GM19025 (cell line): ENCODE measurements around the gene SHKBP1.

Experiments used
- ATAC-seq: cut with Tn5 transposase; IDR thresholded peaks from one replicate; pipeline ENCODE4 v1.9.1; 2021; ENCODE audit warnings: mild to moderate bottlenecking, low read depth, moderate library complexity; ENCODE audit not compliant: unreplicated experiment

Gene SHKBP1

DNA sequence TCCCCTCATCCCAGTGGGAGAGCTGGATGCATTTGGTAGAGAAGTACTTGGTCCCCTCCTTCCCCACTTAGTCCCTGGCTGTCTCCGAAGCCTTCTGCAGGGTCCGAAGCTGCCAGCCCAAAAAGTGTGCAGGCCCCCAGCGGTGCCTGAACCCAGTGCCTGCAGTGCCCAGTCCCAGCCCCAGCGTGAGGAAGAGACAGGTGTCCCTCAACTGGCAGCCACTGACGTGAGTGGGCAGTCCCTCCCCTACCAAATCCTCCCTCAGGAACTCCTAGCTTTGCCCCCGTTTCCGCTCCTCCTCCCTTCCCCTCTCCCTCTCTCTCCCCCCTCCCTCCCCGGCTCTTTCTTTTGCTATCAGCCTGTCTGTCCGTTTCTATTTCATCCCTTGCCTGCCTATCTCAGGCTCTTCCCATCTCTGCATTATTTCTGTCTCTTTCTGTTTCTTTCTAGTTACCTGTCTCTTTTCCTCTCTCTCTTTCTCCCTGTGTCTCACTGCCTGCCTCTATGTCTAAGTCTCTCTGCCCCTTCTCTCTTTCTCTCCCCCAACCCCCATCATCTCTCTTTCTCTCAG, 22.7 kb downstream of the SHKBP1 start:
- ATAC-seq, result no peak

DNA sequence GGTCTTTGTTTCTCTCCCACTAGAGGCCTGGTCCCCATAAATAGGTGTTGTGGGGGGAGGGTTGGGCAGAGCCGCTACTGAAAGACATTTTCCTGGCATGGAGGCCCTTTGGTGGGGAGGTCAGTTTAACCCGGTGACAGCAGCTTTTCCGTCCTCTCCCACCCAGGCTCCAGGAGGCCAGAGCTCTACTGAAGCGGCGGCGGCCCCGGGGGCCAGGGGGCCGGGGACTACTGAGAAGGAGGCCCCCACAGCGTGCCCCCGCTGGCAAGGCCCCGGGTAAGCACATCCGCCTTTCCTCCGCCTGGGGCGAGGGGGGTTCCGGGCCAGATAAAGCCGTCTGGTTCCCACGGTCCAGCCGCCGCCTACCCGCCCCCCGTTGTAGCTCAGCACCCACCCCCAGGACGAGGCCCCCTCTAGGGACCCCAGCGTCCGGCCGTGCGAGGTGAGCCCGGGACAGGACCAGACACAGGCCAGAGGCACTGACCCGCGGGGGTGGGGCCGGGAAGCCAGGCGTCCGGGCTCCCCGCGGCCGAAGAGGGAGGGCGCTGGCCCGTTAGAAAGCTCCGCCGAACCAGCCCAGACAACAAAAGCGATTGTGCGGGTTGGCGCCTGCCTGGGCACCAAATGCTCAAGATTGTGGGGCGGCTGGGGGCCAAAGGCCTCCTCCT, 23.4 kb downstream of the SHKBP1 start:
- ATAC-seq, result no peak

DNA sequence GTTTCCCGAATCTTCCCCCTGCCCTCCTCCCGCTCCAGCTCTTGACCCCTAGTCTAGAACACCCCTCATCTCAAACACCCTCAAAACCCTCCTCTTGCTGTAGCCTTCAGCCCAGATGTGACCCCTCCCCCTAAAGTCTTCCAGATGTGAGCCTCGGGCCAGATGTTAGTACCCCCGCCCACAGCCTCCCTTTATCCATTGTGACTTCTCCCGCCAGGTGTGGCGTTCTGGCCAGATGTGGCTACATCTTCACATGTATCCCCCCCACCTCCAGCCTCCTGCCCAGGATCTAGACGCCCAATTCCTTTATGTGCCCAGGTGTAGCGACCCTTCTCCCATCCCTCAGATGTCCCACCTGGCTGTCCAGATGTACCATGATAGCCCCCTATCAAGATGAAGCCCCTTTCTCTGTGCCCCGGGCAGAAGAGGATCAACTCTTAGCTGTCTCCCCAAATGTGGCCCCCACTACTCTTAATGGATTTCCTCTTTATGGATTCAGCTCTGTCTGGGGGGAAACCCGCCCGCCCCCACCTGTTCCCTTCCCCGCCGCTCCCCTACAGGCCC, 24.0 kb downstream of the SHKBP1 start:
- no peak for ATAC-seq

GRCh38 chr19:40601134-40601974, 24.7 kb downstream of the SHKBP1 start, which contains the start of gene LTBP4:
Gene LTBP4 (plus strand): TSS chr19:40601369. CDS start chr19:40601388, 19 bp downstream.
- ATAC-seq, result no peak

DNA sequence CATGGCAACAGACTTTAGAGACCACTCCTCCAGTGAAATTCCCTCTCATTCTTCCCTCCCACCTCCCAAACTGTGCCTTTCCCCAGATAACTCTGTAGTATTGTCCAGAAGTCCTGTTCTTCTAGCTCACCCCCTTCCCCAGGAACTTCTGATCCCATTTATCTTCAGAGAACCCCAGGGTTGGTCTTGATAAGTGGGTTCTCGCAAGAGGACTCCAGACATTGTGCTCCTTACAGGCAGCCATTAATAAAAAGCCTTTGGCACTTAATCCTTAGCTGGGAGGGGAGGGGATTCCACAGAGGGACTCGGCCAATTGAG, 26.4 kb downstream of the SHKBP1 start:
- no peak for ATAC-seq

- ATAC-seq, result peak; percentile 69
Measured at GRCh38 chr19:40603389-40604170, 26.9 kb downstream of the SHKBP1 start.

DNA sequence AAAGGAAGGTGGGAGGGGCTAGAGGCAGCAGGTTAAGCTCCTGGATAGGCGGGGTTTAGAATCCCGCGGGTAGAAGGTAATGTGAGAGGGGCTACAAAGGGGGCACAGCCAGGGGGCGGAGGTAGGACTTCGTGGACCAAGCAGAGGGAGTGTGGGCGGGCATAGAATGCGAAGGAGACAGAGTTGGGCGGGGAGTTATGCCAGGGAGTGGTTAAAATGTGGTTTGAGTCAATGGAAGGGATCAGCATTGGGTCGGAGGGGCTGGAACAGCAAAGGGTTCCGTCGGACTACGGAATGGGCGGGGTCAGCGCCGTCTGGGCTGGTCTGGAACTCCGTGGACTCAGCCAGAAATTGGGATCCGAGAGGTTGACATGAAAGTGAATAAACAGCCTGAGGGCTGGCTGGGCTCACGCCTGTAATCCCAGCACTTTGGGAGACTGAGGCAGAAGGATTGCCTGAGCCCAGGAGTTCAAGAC, 27.5 kb downstream of the SHKBP1 start:
- ATAC-seq, result no peak

DNA sequence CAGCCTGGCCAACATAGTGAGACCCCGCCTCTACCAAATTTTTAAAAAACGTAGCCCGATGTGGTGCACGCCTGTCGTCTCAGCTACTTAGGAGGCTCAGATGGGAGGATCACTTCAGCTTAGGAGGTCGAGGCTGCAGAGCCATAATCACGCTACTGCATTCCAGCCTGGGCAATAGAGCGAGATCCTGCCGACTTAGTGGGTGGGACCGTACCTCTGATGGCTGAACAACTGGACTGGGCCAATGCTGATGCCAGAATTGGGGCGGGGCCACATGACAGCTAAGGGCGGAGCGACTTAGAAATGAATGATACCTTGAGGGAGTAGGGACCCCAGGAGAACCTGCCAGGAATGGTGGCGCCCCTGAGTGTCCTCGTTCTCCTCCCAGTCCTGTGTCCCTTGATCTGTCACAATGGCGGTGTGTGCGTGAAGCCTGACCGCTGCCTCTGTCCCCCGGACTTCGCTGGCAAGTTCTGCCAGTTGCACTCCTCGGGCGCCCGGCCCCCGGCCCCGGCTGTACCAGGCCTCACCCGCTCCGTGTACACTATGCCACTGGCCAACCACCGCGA, 28.1 kb downstream of the SHKBP1 start:
- ATAC-seq, result no peak

- ATAC-seq, result peak; percentile 22
Measured at GRCh38 chr19:40605216-40605971, 28.7 kb downstream of the SHKBP1 start.

- no peak for ATAC-seq
Measured at GRCh38 chr19:40607311-40608239, 30.9 kb downstream of the SHKBP1 start.

DNA sequence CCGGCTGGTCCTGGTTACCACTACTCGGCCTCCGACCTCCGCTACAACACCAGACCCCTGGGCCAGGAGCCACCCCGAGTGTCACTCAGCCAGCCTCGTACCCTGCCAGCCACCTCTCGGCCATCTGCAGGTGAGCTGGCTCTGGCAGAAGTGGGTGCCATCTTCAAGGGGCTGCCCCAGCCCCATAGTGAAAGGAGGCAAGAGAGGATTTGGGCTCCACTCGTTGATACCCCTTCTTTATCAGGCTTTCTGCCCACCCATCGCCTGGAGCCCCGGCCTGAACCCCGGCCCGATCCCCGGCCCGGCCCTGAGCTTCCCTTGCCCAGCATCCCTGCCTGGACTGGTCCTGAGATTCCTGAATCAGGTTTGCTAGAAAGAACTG, 31.6 kb downstream of the SHKBP1 start:
- no peak for ATAC-seq

- no peak for ATAC-seq
Measured at GRCh38 chr19:40608957-40609356, 32.3 kb downstream of the SHKBP1 start.

DNA sequence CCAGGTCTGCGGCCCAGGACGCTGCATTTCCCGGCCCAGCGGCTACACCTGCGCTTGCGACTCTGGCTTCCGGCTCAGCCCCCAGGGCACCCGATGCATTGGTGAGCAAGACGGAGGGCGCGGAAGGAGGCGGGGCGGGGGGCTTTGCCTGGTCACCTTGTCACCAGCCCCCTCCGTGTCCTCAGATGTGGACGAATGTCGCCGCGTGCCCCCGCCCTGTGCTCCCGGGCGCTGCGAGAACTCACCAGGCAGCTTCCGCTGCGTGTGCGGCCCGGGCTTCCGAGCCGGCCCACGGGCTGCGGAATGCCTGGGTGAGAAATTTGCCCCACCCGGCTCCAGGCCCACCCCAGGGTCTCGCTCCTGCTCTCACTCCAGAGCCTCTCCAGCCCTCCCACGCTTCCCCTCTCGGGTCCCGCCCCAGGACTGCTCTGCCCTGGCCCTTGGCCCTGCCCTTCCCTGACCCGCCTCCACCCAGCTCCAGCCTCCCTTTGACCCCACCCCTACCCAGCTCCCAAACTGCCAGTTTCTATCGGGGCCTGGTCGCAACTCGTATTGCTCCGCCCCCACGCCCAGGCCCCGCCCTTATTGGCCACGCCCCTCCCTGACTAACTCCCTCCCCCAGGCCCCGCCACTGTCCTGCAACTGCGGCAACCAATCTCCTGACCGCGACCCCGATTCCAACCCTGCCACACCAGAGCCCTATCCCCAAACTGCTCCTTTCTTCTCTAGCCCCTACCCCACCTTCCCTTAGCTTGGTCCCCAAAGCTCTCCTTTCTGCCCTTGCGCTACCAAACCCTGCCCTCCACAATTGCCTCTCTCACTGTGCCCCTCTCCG, 33.1 kb downstream of the SHKBP1 start:
- peak; percentile 61 for ATAC-seq

- no peak for ATAC-seq
Measured at GRCh38 chr19:40610396-40611064, 33.9 kb downstream of the SHKBP1 start.

GRCh38 chr19:40611096-40611495, 34.4 kb downstream of the SHKBP1 start:
- ATAC-seq, result no peak

- ATAC-seq, result no peak
Measured at GRCh38 chr19:40611900-40612698, 35.4 kb downstream of the SHKBP1 start.
